GM12873 (cell line): Measurements from ENCODE around the gene XKRX.

Experiments used
- TF ChIP-seq, protein P1 (sequence below): IDR thresholded peaks from 2 replicates; pipeline ENCODE4 v1.5.1; 2012; ENCODE audit warnings: low read depth, mild to moderate bottlenecking, moderate library complexity, low read length, control low read depth; ENCODE audit not compliant: insufficient read depth; ENCODE audit errors: missing control alignments

XKRX gene

DNA sequence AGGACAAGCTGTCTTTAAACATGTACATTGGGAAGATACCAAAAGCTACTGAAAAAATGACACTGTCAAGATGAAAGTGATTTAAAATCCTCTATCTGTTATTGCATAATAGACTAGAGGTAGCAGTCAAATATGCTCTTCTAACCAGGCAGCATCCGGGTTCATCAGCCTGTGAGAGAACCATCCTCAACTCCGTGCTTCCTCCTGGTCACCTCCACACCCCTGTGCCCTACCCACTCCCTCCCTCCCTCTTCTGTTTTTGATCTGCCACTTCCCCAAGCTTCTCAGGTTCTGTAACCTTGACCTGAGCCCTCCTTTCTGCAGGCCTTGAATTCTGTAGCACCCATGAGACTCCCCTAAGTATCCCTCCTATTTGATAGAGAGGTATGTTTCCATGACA lies 60.4 kb downstream of the XKRX start:
- TF ChIP-seq, protein P1, sequence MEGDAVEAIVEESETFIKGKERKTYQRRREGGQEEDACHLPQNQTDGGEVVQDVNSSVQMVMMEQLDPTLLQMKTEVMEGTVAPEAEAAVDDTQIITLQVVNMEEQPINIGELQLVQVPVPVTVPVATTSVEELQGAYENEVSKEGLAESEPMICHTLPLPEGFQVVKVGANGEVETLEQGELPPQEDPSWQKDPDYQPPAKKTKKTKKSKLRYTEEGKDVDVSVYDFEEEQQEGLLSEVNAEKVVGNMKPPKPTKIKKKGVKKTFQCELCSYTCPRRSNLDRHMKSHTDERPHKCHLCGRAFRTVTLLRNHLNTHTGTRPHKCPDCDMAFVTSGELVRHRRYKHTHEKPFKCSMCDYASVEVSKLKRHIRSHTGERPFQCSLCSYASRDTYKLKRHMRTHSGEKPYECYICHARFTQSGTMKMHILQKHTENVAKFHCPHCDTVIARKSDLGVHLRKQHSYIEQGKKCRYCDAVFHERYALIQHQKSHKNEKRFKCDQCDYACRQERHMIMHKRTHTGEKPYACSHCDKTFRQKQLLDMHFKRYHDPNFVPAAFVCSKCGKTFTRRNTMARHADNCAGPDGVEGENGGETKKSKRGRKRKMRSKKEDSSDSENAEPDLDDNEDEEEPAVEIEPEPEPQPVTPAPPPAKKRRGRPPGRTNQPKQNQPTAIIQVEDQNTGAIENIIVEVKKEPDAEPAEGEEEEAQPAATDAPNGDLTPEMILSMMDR: no peak

DNA sequence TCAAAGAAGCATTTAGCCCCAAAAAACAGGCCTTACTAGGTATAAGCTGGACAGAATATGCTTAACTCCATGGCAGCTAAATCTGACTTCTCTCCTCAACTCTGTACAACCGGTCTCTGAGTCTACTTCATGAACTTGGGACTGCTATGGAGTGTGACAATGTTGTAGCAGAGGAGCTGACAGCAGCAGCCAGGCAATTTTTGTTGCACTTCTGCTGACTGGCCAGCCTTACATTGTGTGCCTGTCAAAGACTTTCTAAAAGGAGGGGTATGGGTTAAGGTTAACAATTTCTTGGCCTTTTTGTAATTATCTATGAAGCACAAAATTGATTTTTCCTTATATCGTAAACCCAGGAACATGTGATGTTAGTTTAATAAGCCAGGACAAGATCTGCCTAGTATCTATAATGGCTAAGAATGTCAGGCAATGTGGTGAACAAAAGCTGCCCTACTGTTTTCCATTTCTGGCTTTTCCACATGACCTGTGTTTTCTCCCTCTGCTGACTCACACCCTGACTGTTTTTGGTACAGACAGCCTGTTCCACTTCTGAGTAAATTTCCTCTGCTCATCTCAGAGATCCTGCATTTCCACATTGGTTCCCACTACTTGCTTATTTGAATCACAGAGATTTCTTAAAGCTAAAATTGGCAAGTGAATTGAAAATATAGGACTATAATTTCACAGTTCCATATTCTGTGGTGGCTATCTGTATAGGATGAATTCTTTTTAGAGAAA lies 63.9 kb downstream of the XKRX start:
- TF ChIP-seq, protein P1: no peak
